Subcutaneous adipose tissue (tissue), 4 donors: Measurements from ENCODE around the gene TMC1. TPM values are rescaled to one million over a fixed set of nuclear protein-coding genes. Genes with fewer than 3 reads are reported as not detected.

Experiments used
- total RNA-seq, 4 donors: library from RNA; depleted of rRNA; stranded (reverse); fragments of >200 nt; gene quantifications; one replicate each; pipeline ENCODE4 v1.1.0, GENCODE V29; 2016
- TF ChIP-seq, protein P1 (sequence below): fragments of 450-650 bp; IDR thresholded peaks from one replicate; pipeline ENCODE4 v1.5.1; 2016; ENCODE audit warnings: low read depth, mild to moderate bottlenecking, control low read depth, antibody characterized with exemption, moderate library complexity

TMC1 gene
- total RNA-seq, 4 donors from 2014 or later: 0.17 to 3.6 TPM; not detected in 2

DNA sequence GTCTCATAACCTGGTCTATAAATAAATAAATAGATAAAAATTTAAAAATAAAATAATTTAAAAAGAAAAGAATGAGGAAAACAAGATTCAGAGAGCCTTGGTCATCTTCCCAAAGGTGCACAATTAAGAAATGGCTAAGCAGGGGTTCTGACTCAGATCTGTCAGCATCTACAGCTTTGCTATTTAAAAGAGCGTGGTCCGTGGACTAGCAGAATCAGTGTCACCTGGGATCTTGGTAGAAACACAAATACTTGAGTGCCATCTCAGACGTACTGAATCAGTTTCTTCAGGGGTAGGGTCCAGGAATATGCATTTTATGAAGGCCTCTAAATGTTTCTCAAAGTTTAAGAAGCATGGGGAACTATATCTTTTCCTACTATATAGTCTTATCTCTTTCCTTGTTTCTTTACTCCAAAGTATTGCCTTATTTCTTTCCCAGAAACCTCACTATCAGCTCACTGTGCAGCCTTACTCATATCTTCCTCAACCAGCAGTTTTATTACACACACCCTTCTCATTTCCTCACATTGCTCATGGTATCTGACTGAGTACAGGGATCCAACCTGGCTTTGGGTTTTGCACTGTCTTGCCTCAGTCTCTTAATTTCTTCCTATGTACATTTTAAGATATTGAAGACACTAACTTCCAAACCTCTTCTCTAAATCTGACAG, 58.6 kb downstream of the TMC1 start:
- TF ChIP-seq, protein P1, sequence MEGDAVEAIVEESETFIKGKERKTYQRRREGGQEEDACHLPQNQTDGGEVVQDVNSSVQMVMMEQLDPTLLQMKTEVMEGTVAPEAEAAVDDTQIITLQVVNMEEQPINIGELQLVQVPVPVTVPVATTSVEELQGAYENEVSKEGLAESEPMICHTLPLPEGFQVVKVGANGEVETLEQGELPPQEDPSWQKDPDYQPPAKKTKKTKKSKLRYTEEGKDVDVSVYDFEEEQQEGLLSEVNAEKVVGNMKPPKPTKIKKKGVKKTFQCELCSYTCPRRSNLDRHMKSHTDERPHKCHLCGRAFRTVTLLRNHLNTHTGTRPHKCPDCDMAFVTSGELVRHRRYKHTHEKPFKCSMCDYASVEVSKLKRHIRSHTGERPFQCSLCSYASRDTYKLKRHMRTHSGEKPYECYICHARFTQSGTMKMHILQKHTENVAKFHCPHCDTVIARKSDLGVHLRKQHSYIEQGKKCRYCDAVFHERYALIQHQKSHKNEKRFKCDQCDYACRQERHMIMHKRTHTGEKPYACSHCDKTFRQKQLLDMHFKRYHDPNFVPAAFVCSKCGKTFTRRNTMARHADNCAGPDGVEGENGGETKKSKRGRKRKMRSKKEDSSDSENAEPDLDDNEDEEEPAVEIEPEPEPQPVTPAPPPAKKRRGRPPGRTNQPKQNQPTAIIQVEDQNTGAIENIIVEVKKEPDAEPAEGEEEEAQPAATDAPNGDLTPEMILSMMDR: no peak

DNA sequence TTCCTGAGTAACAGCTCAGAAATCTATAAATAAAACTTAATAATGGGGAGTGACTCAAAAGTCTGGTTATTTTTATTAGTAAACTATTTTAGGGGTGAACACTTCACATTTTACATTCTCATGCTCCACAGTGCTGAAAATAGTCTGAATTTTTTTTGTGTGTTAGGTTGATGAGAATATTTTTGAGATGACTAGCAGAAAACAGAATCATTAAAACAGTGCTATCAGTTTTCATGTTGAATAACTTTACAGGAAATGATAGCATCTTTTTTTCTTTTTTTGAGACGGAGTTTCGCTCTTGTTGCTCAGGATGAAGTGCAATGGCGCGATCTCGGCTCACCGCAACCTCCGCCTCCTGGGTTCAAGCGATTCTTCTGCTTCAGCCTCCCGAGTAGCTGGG, 60.3 kb downstream of the TMC1 start:
- TF ChIP-seq, protein P1: no peak

DNA sequence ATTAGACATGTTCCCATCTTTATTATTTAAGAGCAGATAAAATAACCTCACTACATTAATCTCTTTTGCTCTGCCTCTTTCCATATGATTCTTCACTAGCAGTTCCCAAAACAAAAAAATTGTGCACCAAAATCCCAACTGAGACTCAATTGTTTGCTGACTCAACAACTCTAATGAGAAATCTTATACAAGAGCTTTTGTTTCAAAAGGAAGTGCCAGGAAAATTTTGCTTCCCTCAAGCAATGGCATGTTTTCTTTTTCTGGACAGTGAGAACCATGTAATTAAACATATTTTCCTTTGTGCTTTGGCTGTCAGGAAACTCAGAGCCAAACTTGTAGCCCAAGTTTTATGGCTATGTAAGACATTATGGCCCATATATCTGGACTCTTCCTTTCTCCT, 62.0 kb downstream of the TMC1 start:
- TF ChIP-seq, protein P1: no peak

DNA sequence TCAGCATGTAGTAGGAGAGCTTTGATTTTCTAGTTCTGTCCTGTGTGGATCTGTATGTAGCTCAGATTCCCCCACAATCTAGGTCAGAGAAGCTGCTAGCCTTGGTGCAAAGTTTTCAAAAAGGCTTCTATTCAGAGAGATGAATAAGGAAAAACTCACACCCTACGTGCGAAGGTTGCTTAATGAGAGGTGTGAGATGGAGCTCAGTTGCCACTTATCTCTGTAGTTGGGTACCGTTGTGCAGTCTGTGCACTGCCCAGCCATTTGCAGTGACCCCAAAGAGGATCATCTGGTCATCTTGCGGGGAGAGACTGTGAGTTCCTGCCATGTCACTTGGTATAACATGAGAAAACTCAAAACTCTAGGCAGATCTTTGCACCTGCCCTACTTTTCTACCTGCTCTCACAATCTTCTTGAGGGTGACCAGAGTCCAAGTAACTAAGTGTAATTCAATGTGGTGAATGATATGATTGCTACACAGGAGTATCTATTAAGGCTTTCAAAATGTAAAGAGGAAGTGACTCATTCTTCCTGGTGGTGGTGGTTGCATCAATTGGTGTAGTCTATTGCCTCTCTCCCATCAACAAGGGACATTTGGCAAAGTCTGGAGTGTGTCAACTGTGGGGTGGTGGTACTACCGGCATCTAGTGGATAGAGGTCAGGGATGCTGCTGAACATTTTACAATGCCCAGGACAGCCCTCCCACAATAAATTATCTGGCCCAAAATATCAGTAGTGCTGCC, 65.2 kb downstream of the TMC1 start:
- TF ChIP-seq, protein P1: no peak

DNA sequence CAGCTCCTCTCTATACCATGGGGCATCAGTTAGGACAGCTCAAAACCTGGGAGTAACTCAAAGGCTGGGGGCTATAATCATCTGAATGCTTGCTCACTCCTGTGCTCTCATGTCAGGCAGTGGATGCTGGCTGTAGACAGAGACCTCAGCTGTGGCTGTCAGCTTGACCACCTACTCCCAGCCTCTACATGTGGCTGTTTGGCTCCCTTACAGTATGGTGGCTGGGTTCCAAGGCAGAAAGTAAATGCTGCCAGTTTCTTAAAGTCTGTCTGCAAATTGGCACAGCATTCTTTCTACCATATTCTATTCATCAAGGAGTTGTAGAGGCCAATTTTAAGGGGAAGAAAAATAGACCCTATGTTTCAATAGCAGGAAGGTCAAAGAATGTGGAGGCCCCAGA, 66.9 kb downstream of the TMC1 start:
- TF ChIP-seq, protein P1: no peak

DNA sequence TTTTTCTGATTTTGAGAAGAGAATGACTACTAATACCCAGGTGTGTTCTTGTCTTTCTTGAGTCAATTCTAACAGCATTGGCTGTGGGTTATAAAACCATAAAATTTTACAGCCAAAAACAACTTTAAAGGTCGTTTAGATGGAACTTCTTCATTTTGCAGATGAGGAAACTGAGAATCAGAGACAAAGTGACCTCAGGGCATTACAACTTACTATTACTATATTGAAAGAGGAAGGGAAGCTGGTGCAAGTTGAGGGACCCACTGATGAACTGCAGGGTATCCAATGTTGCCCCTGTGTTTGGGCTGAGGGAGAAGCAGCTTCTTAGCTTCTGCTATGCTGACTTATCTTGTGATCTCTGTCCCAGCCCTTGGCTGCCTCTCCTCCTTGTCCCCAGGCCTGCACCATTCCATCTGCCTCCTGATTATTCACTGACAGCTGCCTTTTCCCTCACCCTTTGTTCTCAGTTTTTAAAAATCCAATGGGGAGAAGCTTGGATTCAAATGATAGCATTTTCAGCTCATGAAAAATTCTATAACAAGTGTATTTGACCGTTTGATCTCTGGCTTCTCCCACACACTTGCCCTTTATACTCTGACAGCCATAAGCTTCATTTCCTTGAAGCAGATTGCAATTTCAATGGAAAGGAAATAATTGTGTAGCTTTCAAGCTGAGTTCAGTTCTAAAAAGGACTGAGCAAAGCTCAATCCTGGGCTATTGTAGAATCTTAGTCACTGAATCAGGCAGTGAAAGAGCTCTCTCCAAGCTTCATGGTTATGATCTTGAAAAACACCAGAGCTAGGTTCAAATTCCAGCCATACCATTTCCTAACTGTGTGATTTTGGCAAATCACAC, 68.5 kb downstream of the TMC1 start:
- TF ChIP-seq, protein P1: no peak

DNA sequence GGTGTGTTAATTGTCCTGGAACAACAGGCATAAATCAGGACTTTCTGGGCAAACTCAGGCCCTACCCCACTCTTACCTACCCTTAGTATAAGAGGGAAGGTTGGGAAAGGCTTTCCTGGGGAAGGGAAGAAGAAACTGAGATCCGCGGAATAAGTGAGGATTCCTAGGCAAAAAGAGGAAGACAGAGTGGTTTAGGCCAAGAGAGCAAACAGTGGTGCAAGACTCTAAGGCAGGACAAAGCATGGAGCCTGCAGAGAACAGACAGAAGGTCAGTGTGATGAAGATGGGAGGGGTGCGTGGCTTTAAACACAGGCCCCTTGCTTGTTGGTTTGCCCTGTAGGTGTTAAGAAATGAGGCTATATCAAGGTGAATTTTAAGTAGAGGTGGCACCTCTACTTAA, 69.4 kb downstream of the TMC1 start:
- TF ChIP-seq, protein P1: no peak
